ENCODE data around the gene CERKL. TPM values are rescaled to one million over a fixed set of nuclear protein-coding genes. Genes with fewer than 3 reads are reported as not detected.

Gene CERKL
- total RNA-seq, 1 donor from 2014 or later: not detected

GRCh38 chr2:181516992-181517391 is 139.9 kb downstream of the CERKL start:
- no peak for TF ChIP-seq CTCF (IDR thresholded peaks at IDR 0.05)
- DNase-seq (ENCODE audit: low spot score): no peak
- H3K36me3 Mint-ChIP-seq (ENCODE audit: low read depth): peaks cover 14% of the 10 kb centered on the region
- no peaks in the 10 kb centered on the region for H3K9me3 Mint-ChIP-seq (ENCODE audit: low read depth)
- no peak overlapping the region for H3K4me3 Mint-ChIP-seq (ENCODE audit: unreplicated experiment)
- no peaks in the 10 kb centered on the region for H3K27me3 Mint-ChIP-seq (ENCODE audit: low read depth)
- no peak overlapping the region for H3K27ac Mint-ChIP-seq (ENCODE audit: unreplicated experiment)
- H3K4me1 Mint-ChIP-seq (ENCODE audit: low read depth): no peaks in the 10 kb centered on the region

GRCh38 chr2:181515719-181516118 is 141.2 kb downstream of the CERKL start:
- TF ChIP-seq CTCF (IDR thresholded peaks at IDR 0.05): no peak
- Mint-ChIP-seq H3K9me3 (ENCODE audit: low read depth) (no peaks in the 10 kb centered on the region), H3K27ac (ENCODE audit: unreplicated experiment) (no peak overlapping the region), H3K36me3 (ENCODE audit: low read depth) (peaks cover 15% of the 10 kb centered on the region), H3K27me3 (ENCODE audit: low read depth) (no peaks in the 10 kb centered on the region), H3K4me1 (ENCODE audit: low read depth) (no peaks in the 10 kb centered on the region), H3K4me3 (ENCODE audit: unreplicated experiment) (no peak overlapping the region)
- no peak for DNase-seq (ENCODE audit: low spot score)

- Mint-ChIP-seq H3K4me3 (ENCODE audit: unreplicated experiment) (no peak overlapping the region), H3K4me1 (ENCODE audit: low read depth) (no peaks in the 10 kb centered on the region), H3K36me3 (ENCODE audit: low read depth) (peaks cover 10% of the 10 kb centered on the region), H3K27ac (ENCODE audit: unreplicated experiment) (no peak overlapping the region), H3K9me3 (ENCODE audit: low read depth) (no peaks in the 10 kb centered on the region), H3K27me3 (ENCODE audit: low read depth) (no peaks in the 10 kb centered on the region)
- DNase-seq (ENCODE audit: low spot score): no peak
- no peak for TF ChIP-seq CTCF (IDR thresholded peaks at IDR 0.05)
Observed at GRCh38 chr2:181500201-181500600, 156.7 kb downstream of the CERKL start.

- Mint-ChIP-seq H3K4me3 (ENCODE audit: unreplicated experiment) (no peak overlapping the region), H3K4me1 (ENCODE audit: low read depth) (no peaks in the 10 kb centered on the region), H3K27me3 (ENCODE audit: low read depth) (no peaks in the 10 kb centered on the region), H3K36me3 (ENCODE audit: low read depth) (peaks cover 10% of the 10 kb centered on the region), H3K27ac (ENCODE audit: unreplicated experiment) (no peak overlapping the region), H3K9me3 (ENCODE audit: low read depth) (no peaks in the 10 kb centered on the region)
- TF ChIP-seq CTCF (IDR thresholded peaks at IDR 0.05): no peak
- no peak for DNase-seq (ENCODE audit: low spot score)
Observed at GRCh38 chr2:181499231-181499630, 157.7 kb downstream of the CERKL start.

Other genes starting within 250 kb of the CERKL start
- 21.3 to 23.0 TPM (median 21.5 TPM) in 3 replicates for gene ITGA4, start 199.7 kb downstream of the CERKL start, total RNA-seq
- gene NEUROD1, start 23.4 kb upstream of the CERKL start, total RNA-seq: not detected in 3 replicates
- 64.6 to 75.0 TPM (median 69.0 TPM) in 3 replicates for gene ITPRID2, start 234.6 kb upstream of the CERKL start, total RNA-seq